ENCODE measurements around the gene PDF.

DNA sequence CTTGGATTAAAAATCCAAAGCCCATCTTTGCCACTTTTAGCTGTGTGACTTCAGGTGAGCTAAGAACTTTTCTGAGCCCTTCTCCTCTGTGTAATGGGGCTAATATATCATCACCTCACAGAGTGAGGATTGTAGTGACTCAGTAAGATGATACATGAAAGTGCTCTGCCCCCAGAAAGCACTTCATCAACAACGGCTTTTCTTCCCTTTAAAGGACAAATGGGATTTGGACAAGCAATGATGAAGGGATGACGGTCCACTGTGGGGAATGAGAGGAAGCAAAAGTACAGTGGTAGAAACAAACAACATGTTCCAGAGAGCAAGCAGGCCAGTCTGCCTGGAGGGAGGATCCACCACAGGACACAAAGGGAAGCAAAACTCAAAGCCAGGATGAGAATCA lies 35.5 kb upstream of the PDF start:
- TF ChIP-seq EZH2phosphoT487 (IDR thresholded peaks at IDR 0.05; ENCODE audit: insufficient read depth, low read depth) = no peak
- TF ChIP-seq EZH2 (IDR thresholded peaks at IDR 0.05; ENCODE audit: insufficient read depth, poor library complexity, severe bottlenecking) = no peak
